GM21619 (cell line): ENCODE measurements around the gene PRDM11.

Source experiments
- ATAC-seq: cut with Tn5 transposase; IDR thresholded peaks from one replicate; pipeline ENCODE4 v1.9.1; 2021; ENCODE audit not compliant: unreplicated experiment

PRDM11 gene

DNA sequence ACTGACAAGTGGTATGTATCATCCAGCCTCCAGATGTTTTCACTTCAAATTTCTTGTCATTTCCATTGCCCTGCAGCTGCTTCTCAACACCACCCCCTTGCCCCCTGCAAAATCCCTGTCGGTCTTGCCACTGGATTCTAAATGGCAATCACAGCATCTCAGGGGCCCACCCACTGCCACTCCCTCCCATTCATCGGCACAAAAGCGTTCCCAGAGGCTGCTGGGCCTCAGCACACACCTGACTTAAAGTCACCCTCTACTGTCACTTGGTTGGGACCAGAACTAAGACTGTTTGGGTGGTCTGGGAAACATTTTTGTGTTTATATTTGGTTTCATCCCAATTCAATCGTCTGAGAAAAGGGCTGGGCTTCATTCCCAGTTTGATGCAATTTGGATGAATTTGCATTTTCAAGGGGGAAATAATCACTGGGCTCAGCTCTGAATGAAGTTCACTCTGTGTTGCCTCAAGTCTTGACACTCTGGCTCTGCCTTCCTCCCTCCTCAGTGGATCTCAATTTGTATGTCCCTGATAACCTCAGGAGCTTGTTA, 112.6 kb downstream of the PRDM11 start:
- ATAC-seq = no peak

DNA sequence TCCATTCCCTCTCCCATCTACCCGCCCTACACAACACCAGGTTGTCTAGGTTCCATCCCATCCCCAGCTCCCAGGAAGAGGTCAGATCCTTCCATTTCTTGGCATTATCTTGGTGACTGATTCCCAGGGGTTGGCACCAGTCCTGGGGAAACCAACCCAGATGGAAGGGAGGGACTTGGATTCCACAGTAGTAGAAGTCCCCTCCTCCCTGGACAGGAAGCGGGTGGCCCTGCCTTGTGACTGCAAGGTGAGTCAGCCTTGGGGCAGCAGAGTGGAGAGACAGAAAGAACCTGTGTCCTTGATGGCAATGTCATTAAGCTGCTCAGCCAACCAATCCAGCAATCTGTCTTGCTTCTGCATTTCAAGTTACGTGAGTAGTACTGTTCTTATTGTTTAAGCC, 113.2 kb downstream of the PRDM11 start:
- ATAC-seq = no peak

DNA sequence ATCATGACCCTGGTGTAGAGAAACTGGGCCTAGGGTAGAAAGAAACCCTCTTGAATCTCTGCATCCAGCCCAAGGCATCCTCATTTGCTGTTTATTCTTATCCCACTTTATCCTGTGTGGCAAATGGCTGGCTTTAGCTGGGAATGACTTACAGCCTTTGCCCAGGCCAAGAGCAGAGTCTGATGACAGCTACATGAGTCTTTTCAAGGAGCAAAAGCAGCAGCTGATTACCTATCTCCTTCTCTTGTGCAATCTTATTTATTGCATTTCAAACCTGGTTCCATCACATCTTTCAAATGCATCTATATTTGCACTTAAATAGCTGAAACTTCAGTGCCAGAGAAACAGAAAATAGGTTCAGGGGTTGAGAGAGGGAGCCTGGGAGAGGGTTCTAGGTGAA, 113.6 kb downstream of the PRDM11 start:
- ATAC-seq = no peak

DNA sequence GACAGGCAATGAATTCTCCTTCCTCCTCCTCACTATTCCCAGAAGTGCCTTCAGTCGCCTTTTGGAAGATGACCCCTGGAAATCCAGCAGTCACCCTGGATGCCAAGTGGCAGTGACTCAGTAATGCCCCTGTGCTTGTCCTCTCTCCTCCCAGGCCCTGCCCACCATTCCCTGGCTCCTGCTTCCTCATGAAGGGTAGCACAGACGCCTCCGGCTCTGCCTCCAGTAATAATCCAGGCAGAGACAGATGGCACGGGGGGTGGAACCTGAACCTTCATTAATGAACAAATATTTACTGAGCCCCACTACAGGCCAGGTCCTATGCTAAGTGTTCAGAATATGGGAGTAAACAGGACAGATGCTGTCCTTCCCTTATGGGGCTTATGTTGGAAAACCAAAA, 116.5 kb downstream of the PRDM11 start:
- no peak for ATAC-seq

DNA sequence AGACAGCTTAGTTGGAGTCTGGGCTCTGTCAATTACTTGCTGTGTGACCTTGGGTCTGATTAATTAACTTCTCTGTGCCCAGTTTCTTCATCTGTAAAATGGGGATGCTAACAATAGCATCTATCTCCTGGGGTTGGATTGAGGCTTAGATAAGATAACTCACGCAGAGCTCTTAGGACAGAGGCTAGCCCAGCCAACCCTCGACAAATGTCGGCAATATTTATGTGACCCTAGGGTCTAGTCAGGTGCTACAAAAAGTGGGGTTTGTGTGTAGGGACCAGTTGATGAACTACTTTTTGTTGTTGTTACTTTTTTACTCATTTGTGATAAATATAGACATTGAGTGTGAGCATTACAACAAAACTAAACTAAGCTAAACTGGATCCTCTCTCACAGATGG, 117.3 kb downstream of the PRDM11 start:
- ATAC-seq = no peak

DNA sequence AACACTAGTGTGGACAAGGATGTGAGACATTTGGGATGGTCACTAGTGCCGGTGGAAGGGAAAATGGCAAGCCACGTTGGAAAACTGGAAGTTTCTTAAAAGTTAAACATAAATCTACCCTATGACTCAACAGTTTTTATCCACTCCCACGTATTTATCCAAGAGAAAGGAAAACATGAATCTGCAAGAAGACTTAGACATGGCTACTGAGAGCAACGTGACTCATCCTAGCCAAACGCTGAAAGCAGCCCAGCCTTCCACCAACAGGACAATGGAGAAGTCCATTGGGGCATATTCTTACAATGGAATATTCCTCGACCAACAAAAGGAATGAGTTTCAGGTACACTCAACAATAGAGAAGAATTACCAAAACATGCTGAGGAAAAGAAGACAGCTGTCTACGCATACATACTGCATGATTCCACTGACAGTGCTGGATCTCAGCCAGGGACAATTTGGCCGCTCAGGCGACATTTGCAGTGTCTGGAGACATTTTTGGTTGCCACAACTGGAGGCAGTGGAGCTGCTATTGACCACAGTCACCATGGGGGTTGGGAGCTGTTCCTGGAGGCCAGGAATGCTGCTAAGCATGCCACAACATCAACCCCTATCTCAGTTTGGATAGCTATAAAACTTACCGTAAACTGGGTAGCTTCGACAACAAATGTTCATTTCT, 118.5 kb downstream of the PRDM11 start:
- ATAC-seq = no peak

DNA sequence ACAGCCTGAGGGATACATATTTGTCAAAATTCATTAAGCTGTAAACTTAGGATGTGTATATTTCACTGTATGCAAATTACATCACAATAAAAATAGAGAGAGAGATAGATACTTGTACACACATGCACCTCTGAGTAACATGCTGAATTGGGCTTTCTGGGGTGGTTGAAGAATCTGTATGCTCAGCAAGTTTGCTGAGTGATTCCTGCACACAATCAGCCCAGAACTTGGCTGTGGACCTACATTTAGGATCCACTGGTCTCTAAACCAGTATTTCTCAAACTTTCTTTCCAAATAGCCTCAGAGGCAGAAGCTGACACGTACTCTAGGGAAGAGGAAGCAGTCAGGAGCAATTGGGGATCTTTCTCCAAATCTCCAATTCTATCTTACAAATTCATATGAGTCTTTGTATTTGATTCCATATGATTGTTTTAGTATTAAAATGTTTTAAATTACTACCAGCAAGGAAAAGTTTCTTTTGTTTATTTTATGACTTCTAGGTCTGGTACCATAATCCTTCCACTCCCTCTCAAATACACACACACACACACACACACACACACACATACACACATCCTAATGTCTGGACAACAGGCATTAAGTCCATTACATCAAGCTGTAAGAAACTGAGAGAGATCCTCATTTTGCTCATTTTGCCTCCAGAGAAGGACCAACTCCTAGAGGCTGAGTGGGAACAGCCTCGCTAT, 119.7 kb downstream of the PRDM11 start:
- ATAC-seq = no peak

DNA sequence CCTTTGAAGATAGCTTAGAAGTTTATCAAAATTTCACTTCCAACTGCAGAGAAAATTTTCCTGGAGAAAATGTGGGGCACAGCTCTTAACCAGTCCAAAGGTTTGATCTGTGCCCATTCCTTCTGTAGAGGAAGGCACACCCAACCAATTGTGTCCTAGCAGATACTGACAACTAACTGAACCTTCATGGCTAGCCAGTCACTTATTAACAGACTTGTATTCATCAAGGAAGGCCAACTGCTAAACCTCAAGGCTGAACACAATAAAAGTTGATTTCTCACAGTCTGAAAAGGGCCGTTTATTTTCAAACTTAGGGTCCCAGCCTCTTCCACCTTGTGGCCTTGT, 120.2 kb downstream of the PRDM11 start:
- no peak for ATAC-seq

DNA sequence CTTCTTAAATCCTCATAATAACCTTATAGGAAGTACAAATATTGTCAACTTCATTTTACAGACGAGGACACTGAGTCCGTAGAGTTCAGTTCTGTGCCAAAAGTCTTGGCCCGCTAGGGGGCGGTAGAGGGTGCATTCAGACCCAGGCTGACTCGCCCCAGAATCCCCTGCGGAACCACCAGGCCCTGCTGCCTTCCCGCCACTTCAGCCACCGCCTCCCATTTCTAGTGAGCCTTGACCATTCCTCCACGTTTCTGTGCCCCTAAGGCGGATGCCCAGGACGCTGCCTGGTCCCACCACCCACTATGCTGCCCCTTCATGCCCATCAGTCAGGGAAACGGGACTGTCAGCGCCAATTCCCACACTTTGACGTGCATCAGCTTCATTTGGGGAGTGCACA, 120.6 kb downstream of the PRDM11 start:
- no peak for ATAC-seq

DNA sequence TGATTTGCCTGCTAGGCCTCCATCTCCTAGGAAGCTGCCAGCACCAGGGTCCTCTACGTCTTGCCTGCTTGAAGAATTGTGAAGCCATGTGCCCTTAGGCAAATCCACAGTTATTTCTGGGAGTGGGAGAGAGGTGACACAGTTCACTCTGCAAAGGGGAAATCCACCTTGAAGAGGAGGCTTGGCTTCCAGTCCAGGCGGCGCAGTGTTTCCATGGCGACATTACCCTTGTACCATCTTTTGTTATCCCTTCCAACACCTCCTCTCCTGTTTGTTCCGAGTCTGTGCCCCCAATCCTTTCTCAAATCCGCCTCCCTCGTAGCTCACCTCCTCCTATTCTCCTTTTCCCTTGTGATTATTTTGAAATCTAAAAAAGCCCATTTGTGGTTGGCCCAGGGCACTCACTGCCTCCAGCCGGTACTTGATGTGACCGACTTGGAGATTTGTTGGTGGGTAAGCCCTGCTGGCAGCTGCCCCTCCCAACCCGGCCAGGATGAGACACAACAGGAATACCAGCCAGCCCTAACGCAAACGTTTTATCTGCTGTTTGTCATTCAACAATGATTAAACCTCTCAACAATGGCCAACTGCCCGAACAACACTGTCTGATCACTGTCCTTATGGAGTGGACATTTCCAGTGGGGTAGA, 121.3 kb downstream of the PRDM11 start:
- ATAC-seq = no peak

DNA sequence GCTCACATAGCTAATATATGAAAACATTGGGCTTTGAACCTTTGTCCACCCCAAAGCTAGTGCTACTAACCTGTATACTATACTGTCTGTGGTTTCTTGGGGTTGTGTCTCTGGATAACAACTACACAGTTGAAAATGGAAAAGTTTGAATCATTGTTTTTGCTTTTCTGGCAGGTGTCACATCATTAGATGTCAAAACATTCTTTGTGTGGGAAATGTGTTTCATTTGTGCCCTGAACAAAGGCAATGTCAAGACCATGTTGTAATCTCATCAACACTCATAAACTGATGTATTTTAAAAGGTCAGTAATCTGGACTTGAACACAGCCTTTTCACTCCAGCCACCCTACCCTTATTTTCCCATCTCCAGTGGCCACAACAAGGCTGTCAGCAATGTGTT, 123.2 kb downstream of the PRDM11 start:
- ATAC-seq = no peak

DNA sequence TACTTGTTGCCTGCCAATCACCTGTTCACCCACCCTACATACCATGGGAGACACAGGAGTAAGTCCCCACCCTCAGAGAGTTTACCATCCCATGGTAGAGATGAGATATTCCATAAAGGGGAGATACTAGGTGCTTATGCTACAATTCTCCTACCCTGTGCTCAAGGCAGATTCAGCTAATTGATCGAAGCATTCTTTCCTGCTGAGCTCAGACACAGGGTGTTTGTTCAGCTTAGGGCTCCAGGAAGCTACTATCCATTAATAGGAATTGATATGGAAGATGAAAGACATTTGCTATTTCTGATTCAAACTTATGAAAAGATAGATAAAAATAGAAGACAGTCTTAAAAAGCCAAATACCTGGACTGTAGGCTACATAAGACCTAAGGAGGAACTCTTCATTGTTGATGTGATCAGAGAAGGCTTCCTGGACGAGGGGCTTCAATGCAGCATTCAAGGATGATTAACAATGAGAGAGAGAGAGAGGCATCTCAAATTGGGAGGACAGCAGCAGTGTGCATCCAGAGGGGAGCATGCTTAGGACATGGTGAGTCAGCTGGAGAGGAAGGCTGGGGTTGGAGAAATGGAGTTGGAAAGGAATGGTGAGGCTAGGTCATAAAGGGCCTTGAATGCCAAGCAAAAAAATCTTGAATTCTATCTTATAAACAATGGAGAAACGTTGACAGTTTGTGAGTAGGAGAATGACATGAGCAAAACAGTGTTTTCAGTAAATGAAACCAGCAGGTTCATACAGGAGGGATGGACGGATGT, 124.7 kb downstream of the PRDM11 start:
- ATAC-seq = no peak

DNA sequence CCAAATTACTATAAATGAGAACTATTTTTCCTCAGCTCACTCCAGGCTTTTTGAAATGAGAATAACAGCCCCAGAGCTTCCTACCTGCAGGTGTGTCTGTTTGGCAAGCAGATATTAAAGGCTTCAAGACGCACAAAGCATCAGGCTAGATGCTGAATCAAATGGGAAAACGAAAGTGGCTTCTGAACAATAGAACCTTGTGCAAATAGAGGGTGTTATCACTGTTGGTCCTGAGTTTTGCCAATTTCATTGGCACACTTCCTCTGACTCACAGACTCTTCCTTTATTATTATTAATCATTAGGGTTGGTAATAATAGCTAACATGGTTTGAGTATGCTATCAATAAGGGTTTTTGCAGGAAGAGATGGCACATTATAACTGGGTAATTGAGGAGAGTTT, 126.3 kb downstream of the PRDM11 start:
- no peak for ATAC-seq

DNA sequence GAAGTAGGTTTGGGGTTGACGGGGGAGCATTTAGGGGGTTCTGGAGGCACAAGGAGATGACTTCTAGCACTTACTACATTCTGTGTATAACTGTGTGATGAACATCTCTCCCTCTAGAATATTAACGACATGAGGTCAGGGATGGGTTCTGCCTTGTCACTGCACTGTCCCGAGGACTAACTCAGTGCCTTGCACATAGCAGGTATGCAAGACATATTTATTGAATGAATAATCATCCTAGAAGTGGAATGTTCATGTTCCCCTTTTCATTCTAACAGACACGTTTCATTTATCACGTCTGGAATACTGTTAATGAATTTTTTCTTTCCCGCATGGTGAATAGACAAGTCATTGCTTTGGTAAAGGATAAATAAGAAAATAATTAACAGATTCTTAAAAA, 127.1 kb downstream of the PRDM11 start:
- ATAC-seq = no peak

DNA sequence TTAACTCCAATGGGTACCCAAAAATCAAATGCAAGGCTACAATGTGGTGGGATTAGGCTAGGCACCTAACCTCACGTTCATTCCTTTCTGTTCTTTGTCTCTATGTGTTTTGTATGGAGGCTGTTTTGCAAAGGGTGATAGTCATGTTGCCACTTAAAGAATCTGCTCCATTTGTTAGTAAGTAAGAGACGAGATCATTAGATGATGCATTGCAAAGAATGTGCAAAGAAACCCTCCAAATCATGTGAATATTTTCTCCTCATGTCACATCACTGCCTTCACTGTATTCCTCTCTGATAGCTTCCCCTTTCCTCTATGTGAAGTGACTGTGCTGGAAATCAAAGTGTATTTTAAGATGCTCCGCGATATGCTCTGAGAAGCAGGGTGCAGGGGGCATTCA, 127.8 kb downstream of the PRDM11 start:
- no peak for ATAC-seq

DNA sequence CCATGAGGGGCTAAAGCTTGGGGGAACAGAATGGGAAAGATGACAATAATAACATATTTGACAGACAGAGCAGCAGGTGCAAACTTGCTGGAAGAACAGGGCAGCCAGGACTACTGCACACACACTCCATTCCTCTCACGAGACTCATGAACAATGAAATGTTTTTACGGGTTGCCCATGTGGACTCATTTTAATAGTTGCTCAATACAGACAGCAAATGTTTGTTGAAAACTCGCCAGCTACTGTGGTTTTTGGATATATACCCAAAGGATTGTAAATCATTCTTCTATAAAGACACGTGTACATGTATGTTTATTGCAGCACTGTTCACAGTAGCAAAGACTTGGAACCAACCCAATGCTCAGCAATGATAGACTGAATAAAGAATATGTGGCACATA, 129.4 kb downstream of the PRDM11 start:
- no peak for ATAC-seq

DNA sequence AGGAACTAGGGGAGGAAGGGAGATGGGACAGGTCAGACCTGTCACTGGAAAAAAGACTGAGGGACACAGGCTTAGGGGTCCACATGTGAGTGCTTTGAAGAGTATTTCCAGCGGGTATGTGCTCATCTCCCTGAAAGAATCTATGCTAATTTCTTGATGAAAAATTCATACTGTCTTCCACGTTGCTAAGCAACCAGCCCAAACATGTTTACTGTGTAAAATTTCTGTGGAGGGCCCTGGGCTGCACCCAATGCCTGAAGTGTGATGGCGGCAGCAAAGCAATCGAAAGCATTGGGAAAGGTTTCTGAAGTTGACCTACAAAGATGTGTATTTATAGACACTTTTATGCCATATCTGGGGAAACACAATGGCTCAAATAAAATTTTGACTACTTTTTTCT, 132.3 kb downstream of the PRDM11 start:
- ATAC-seq = no peak

DNA sequence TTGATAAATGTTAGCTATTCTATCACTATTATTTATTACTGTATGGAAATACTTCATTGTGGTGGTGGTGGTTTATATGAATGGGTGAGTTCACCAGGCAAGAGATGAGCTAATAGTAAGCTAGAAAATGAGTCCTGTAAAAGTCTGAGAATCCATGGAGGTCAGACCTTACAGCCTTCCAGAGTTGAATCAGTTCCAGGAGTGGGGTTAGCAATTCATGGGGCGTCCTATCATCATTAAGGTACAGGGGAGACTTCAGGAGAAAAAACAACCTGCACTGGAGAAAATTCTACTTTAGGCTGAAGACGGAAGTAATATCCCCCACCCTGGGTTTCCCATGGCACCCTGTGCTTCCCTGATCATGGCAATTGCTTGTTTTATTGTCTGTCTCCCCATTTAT, 133.2 kb downstream of the PRDM11 start:
- no peak for ATAC-seq

DNA sequence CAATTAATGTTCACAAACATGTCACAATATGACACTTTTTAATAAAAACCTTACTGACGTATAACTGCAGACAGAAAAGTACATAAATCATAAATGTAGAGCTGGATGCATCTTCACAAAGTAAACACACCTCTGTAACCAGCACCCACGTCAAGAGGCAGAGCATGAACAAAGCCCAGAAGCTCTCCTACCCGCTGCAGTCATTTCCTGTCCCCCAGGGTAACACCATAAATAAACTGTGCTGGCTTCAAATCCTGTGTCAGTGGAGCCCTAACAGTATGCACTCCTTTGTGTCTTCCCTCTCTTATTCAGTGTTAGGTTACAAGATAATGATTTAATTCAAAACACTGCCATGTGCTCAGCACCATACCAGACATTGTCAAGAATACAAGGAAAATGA, 134.0 kb downstream of the PRDM11 start:
- no peak for ATAC-seq

DNA sequence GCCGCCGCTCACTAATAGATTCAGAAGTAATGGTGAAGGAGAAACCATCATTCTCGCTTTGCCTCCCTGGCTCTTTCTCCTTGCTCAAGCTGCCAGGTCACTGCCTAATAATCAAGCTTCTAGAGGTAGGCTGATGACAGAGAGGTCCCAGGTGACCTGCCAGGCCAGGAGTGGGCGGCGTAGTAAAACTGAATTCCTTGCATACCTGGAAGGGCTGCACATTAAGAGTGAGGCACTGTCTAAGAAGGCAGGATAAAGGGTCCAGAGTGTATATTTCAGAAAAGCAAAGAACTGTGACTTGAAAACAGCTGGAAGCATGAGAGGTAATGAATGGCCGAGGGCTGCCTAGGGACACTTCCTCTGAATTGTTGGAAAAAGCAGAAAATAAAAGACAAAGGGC, 135.6 kb downstream of the PRDM11 start:
- no peak for ATAC-seq
